Suprapubic skin (tissue), 4 donors: ENCODE data around the gene WDR26.

Source experiments
- CTCF ChIP-seq, 2 donors: fragments of 200-600 bp in 1 of 2; fragments of 450-650 bp in 1 of 2; sonication (generic) in 1 of 2; IDR thresholded peaks; one replicate each; pipeline ENCODE4 v1.5.1; 2016 to 2019; ENCODE audit warnings: antibody characterized with exemption in 2 of 2, mild to moderate bottlenecking in 1 of 2, moderate library complexity in 1 of 2
- POLR2A ChIP-seq, 2 donors: fragments of 450-650 bp; IDR thresholded peaks; one replicate each; pipeline ENCODE4 v1.6.1; 2017; ENCODE audit warnings: antibody characterized with exemption in 2 of 2, mild to moderate bottlenecking in 2 of 2, moderate library complexity in 2 of 2
- POLR2AphosphoS5 ChIP-seq, 3 donors: sonication (generic); formaldehyde crosslinking; IDR thresholded peaks; one replicate each; pipeline ENCODE4 v1.6.1; 2017; ENCODE audit warnings: antibody characterized with exemption in 3 of 3

- TF ChIP-seq CTCF (IDR thresholded peaks at IDR 0.05) = no peak
- TF ChIP-seq POLR2AphosphoS5 (IDR thresholded peaks at IDR 0.05) = no peak
- TF ChIP-seq POLR2A (IDR thresholded peaks at IDR 0.05) = no peak
These were observed 44.1 kb downstream of the WDR26 start for GRCh38 chr1:224390517-224390916.
